Left lung (tissue), 10 donors: ENCODE data around the gene OSBPL1A. TPM values are rescaled to one million over a fixed set of nuclear protein-coding genes. Genes with fewer than 3 reads are reported as not detected.

ENCODE experiments used
- ATAC-seq: fragments of 200-7000 bp; cut with Tn5 transposase; one replicate; pipeline ENCODE4 v1.9.1; 2020; ENCODE audit warnings: moderate library complexity
- DNase-seq, 4 donors: peaks; one replicate each; pipeline ENCODE4 v3.0.0-alpha.2; 2013 to 2020
- H3K27ac ChIP-seq, 2 donors: fragments of 200-600 bp; sonication (generic) in 1 of 2; one replicate each; pipeline versions ENCODE4 v1.5.0 to v1.8.0; 2020 to 2021
- H3K27me3 ChIP-seq, 2 donors: fragments of 200-600 bp; sonication (generic) in 1 of 2; one replicate each; pipeline versions ENCODE4 v1.5.0 to v1.8.0; 2020 to 2021
- H3K36me3 ChIP-seq, 2 donors: fragments of 200-600 bp; sonication (generic) in 1 of 2; one replicate each; pipeline versions ENCODE4 v1.5.0 to v1.8.0; 2020 to 2021
- H3K4me1 ChIP-seq, 2 donors: fragments of 200-600 bp; one replicate each; pipeline ENCODE4 v1.8.0; 2021
- H3K4me3 ChIP-seq, 2 donors: fragments of 200-600 bp; sonication (generic) in 1 of 2; one replicate each; pipeline versions ENCODE4 v1.5.0 to v1.8.0; 2020 to 2021; ENCODE audit warnings: mild to moderate bottlenecking in 1 of 2
- H3K9me3 ChIP-seq, 2 donors: fragments of 200-600 bp; sonication (generic) in 1 of 2; one replicate each; pipeline versions ENCODE4 v1.5.0 to v1.8.0; 2020 to 2021
- CTCF ChIP-seq, 2 donors: fragments of 200-600 bp; sonication (generic) in 1 of 2; IDR thresholded peaks; one replicate each; pipeline versions ENCODE4 v1.5.0 to v1.8.0; 2021; ENCODE audit warnings: antibody characterized with exemption in 2 of 2
- intact Hi-C, 2 donors: fragments of 100-400 bp; cut with DNase I; formaldehyde crosslinking; loops; one replicate each; pipeline versions ENCODE4 v1.11.2 to v1.14.2; 2022
- polyA plus RNA-seq, 6 donors: library from polyadenylated mRNA; unstranded; fragments of 120-200 nt; gene quantifications; one replicate each; pipeline ENCODE4 v1.2.1, GENCODE V29; 2013; ENCODE audit not compliant: insufficient read length in 6 of 6
- total RNA-seq, 2 donors: library from RNA; stranded (reverse); fragmentation: NEBNext Ultra II Directional; extraction: Animal tissue kit (Norgen Biotek cat#: 25700); gene quantifications; one replicate each; pipeline ENCODE4 v1.2.1, GENCODE V29; 2021
- donor health status: DM: no; HTN: yes; CAD: no.
- donor health status: DM: no; HTN: no; CAD: no.

The OSBPL1A gene
- total and polyA plus RNA-seq, 8 donors, result 29.6 to 65.7 (median 55.1) TPM

GRCh38 chr18:24262087-24262486, 135.5 kb downstream of the OSBPL1A start:
- Histone ChIP-seq H3K4me3 (no peak overlapping the region), H3K9me3 (peaks cover 0 to under 1% of the 10 kb centered on the region in 2 donors), H3K4me1 (peaks cover 0 to 6% of the 10 kb centered on the region in 2 donors), H3K27me3 (no peaks in the 10 kb centered on the region), H3K27ac (no peak overlapping the region), H3K36me3 (no peaks in the 10 kb centered on the region)
- intact Hi-C loops, result no loop called here
- no peak for ATAC-seq
- no peak for DNase-seq
- no peak for TF ChIP-seq CTCF (IDR thresholded peaks at IDR 0.05)

GRCh38 chr18:24259869-24260641, 137.6 kb downstream of the OSBPL1A start:
- Histone ChIP-seq H3K36me3 (no peaks in the 10 kb centered on the region), H3K4me1 (peaks cover 0 to 6% of the 10 kb centered on the region in 2 donors), H3K27ac (no peak overlapping the region), H3K27me3 (no peaks in the 10 kb centered on the region), H3K4me3 (no peak overlapping the region), H3K9me3 (peaks cover 0 to 3% of the 10 kb centered on the region in 2 donors)
- intact Hi-C loops, result no loop called here
- DNase-seq (no peak), ATAC-seq (no peak)
- TF ChIP-seq CTCF (IDR thresholded peaks at IDR 0.05), result no peak

- TF ChIP-seq CTCF (IDR thresholded peaks at IDR 0.05), result no peak
- ATAC-seq (no peak), DNase-seq (no peak)
- Histone ChIP-seq H3K4me3 (no peak overlapping the region), H3K9me3 (peaks cover 0 to 3% of the 10 kb centered on the region in 2 donors), H3K27me3 (no peaks in the 10 kb centered on the region), H3K4me1 (no peaks in the 10 kb centered on the region), H3K36me3 (no peaks in the 10 kb centered on the region), H3K27ac (no peak overlapping the region)
- intact Hi-C loops, result no loop called here
Observed at GRCh38 chr18:24254071-24254470, 143.6 kb downstream of the OSBPL1A start.

GRCh38 chr18:24249716-24250115, 147.9 kb downstream of the OSBPL1A start:
- Histone ChIP-seq H3K27ac (no peak overlapping the region), H3K27me3 (no peaks in the 10 kb centered on the region), H3K9me3 (no peaks in the 10 kb centered on the region), H3K4me1 (no peaks in the 10 kb centered on the region), H3K36me3 (no peaks in the 10 kb centered on the region), H3K4me3 (no peak overlapping the region)
- intact Hi-C loops, result no loop called here
- TF ChIP-seq CTCF (IDR thresholded peaks at IDR 0.05), result no peak
- ATAC-seq (no peak), DNase-seq (no peak)

GRCh38 chr18:24248359-24248758, 149.3 kb downstream of the OSBPL1A start:
- Histone ChIP-seq H3K9me3 (no peaks in the 10 kb centered on the region), H3K36me3 (no peaks in the 10 kb centered on the region), H3K27me3 (no peaks in the 10 kb centered on the region), H3K4me3 (no peak overlapping the region), H3K27ac (no peak overlapping the region), H3K4me1 (no peaks in the 10 kb centered on the region)
- DNase-seq (no peak), ATAC-seq (no peak)
- no peak for TF ChIP-seq CTCF (IDR thresholded peaks at IDR 0.05)
- intact Hi-C loops, result no loop called here
